COLO829 (cell line): ENCODE data around the gene PDGFC.
"Not testable (repeated sequence)": the region's sequence is repeated elsewhere in the genome, so short reads cannot be mapped to it uniquely, and the experiment has no call there.

Experiments
- DNase-seq: peaks from one replicate; pipeline ENCODE4 v3.0.0; 2012; ENCODE audit warnings: low spot score

The PDGFC gene

DNA sequence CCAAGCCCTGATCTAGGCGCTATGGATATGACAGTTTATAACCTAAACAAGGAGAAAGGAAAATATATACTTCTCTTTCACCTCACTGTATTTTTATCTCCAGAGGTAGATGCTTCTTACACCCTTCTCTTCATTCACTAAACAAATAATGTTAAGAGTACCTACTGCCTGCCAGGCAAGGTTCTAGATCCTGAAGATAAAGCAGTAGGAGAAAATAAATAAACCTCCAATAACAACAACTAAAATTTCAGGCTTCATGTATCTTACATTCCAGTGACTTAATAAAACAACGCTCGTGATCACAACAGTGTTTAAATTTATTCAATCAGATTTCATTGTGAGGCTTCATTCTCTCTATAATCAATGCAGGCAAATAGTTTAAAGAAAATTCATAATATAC, 20.7 kb downstream of the PDGFC start:
- no peak for DNase-seq

DNA sequence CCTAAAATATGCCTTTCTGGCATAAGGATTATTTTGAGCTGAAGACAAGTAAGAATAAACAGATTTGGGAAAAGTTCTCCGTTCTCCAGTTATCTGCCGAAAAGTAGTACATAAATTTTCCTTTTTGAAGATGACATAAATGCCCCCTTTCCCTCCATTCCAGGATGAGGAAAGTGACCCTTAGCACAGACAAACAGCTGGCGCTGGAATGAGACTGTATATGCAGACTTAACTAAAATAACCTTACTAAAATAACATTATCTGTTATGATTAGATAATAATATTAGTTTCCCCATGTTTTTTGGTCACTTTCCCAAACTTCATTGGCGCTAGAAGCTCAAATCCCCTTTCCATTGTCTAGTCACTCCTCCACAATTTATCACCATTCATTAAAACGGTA, 21.5 kb downstream of the PDGFC start:
- DNase-seq, result no peak

DNA sequence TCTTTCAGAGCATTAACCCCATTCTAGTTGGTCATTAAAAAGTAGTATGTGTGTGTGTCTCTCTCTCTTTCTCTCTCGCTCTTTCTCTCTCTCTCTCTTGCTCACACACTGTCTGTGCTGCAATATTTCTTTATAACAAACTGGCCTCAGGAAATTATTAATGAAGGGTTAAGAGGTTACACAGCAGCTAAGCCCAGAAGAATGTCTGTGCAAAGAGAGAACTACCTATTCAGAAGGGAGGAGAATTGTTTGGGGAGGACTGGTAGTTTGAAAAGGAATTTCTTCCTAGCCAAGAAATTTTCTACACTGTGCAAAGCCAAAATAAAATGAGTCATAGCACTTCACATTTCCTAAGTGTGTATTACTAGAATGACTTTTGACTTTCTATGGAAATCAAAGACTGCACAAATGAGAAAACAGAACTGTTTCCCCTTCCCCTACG, 22.2 kb downstream of the PDGFC start:
- no peak for DNase-seq

DNA sequence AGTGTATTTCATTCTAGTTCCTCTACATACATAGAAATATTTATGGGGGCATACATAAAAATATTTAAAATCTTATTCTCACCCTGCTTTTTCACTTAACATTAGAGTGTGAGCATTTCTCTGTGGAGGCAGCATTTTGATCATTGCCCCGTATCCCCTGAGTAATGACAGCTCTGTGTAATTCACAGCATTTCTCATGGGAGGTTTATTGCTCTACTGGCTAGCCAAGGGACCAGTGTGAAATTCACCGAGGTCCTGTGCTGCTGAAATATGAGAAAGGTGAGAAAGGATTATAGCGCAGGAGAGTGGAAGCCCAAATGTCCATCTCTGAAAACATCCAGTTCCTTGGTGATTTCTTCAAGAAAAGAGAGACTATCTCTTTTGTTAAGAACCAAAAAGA, 22.9 kb downstream of the PDGFC start:
- DNase-seq, result no peak

DNA sequence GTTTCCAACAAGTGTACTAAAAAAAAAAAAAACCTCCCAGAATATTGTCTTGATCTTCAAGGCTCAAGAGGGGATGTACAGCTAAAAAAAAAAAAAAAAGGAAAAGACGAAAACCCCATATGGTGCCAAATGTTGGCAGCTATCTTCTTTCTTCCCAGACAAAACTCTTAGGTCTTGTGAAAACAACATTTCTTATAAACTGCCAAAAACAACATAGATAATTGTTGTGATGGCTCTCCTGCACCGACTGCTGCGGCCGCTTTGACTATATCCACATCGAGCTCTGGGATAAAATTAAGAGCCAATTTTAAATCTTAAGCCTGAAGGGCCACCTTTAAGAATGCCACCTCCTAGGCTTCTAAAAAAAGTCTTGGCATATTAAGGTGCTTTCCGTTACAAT, 23.5 kb downstream of the PDGFC start:
- DNase-seq, result no peak

DNA sequence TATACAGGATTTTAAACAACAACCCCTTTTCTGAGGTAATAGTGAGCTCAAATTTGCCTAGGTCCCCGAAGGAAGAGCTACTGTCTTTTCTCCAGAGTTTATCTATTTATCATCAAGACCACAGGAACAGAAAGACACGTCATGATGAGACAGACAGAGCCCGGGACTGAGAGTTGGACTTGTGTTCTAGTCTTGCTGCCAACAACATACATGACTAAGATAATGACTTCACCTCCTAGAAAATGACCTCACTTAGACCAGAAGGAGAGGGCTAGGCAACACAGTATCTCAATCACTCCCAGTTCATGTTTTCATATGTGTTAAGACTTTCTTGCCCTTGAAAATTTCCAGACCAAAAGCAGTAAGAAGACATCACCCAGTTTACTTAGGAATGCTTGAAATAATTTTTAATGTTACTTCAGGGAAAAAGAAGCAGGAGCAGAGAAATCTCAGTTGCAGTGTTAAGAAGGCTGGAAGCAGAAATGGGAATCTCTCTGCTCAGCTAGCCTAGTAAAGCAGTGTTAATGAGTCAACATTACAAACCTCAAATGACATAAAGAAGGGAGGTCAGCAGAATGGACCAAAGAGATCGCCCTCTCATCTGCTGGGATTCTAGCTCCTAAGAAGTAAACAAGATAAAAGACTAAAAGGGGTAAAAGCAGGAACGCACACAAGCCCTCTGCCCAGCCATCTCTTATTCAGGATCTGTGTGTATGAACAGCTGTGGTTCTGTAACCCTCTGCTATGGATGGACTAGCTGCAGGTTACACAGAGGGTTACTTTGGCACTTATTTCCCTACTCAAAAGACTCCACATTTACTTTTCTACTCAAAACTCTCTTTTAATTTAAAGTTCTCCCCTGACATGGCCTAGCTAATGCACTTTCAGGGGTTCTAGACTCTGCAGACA, 24.8 kb downstream of the PDGFC start:
- no peak for DNase-seq

DNA sequence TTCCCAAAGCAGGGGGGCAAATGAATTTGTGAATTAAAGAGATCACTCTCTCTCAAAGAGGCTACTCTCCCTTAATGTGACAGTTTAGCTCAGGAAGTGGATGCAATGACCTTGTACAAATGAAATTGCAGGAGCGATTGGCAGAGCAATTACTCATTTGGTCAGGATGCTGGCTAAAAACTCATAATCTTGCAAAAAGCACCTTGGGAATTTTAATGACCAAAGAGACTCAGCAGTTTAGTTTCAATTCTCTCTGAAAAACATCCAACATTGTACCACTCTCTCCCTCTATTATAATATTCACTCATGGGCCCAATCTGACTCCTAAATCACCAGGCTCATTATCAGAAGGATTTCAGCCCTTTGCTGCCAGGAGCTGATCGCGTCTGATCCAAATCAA, 26.1 kb downstream of the PDGFC start:
- no peak for DNase-seq

DNA sequence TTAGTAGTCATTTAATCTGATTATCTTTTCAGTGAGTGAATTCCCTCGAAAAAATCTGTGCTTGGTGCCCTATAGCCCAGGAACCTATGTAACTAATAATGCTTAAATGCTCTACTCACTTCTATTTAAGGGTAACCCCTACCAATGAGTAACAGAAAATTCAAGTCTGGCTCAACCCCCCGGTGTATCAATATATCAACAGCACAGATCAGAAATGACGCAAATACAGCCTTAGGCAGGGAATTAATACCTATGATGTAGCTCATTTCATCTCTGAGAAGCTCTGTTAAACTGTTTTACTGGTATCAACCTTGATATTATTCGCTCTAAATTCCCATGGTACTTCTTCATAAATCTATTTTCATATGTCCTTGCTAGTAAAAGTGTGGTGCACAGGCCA, 28.6 kb downstream of the PDGFC start:
- no peak for DNase-seq

DNA sequence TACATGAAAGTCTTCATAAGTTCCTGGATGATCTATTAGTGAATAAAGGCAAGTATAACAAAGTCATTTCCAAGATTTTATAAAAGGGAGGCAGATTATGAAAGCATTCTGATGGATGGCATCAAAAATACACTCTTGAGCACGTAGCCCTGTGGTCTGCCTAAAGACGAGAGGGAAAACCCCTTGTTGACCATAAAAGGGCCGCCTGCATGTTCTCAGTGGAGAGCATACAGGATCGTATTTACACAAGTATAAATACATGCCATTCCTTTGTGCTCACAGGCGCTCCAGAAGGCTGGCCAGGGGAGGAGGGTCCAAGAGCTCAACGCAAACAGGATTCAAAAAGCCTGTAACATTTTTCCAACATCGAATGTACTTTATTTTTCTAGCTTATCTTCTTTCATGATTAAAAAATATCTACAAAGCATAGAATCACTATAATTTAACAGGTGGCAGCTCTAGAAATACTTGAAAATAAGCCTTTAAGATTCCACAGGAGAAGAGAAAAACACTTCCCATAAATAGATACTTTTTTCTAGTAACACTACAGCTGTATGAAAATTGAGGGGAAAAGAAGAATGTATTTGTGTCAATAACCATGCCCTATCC, 29.6 kb downstream of the PDGFC start:
- no peak for DNase-seq

DNA sequence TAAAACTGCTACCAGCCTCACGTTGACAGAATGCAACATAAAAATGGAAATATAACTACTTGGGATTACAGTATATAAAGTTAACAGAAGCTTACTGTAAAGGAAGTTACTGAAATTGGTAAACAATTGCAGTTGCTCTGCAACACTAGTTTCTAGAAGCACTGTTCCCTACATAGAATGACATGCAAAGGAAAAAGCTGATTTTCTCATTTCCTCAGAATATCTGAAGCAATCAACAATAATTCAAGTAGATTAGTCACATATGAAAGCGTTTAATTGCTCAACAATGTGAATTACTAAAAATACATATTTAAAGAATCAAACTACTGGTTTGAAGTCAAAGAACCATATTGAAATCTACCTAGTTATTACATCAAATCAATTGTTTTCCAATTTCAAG, 31.8 kb downstream of the PDGFC start:
- no peak for DNase-seq

DNA sequence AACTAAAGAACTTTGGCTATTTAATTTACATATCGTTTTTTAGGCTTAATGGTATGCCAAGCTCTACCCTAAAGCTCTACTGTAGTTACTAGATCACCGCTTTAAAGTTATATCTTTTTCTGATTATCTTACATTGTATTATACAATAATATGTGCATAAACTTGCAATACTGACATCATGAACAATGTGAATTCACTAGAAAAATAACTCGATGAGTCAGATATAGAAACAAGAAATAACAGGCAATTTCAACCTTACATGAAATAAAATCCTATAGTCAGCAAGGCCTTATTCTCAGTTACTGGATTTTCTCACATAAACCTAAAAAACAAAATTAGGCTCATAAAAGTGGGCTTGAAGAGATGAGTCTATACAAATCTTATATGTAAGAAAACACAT, 32.5 kb downstream of the PDGFC start:
- DNase-seq, result no peak

DNA sequence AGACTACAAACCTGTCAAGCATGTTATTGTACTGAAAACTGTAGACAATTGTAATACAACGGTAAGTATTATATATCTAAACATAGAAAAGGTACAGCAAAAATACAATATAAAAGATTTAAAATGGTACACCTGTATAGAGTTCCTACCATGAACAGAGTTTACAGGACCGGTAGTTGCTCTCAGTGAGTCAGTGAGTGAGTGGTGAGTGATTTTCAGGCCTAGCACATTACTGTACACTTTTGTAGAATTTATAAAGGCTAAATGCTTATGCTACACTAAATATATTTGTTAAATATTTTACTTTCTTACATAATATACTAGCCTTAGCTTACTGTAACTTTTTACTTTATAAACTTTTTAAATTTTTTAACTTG, 37.4 kb downstream of the PDGFC start:
- DNase-seq, result no peak

DNA sequence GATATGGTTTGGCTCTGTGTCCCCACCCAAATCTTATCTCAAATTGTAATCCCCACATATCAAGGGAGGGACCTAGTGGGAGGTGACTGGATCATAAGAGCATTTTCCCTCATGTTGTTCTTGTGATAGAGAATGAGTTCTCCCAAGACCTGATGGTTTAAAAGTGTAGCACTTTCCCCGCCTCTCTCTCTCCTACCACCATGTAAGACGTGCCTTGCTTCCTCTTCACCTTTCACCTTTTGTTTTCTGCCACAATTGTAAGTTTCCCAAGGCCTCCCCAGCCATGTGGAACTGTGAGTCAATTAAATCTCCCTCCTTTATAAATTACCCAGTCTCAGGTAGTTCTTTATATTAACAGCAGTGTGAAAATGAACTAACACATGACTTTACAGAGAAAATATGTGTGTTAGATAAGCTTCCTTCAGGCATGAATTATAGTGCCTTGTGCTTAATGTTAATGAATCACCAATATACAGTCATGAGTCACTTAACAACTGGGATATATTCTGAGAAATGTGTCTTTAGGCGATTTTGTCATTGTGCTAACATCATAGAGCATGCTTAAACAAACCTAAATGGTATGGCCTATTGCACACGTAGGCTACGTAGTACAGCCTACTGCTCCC, 37.9 kb downstream of the PDGFC start:
- DNase-seq, result peak; percentile 25

DNA sequence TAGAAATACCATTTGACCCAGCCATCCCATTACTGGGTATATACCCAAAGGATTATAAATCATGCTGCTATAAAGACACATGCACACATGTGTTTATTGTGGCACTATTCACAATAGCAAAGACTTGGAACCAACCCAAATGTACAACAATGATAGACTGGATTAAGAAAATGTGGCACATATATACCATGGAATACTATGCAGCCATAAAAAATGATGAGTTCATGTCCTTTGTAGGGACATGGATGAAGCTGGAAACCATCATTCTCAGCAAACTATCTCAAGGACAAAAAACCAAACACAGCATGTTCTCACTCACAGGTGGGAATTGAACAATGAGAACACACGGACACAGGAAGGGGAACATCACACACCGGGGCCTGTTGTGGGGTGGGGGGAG, 39.2 kb downstream of the PDGFC start:
- not testable (repeated sequence) for DNase-seq

DNA sequence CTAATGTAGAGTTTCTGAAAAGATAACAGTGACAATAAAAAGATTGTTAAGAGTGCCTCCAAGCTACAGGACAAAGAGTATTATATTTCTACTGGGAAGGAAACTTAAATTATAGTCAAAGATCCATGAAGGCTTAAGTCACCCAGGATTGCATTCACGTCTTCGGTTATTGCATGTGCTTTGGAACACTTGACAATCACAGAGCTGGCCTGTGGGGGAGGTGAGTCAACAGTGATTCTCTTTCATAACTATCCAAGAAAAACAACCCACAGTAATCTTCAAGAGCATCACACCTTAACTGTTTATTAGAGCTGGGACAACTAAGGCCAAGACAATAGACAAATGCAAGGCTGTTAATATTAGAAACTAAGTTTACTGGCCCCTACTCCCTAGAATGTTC, 40.3 kb downstream of the PDGFC start:
- peak; percentile 72 for DNase-seq

DNA sequence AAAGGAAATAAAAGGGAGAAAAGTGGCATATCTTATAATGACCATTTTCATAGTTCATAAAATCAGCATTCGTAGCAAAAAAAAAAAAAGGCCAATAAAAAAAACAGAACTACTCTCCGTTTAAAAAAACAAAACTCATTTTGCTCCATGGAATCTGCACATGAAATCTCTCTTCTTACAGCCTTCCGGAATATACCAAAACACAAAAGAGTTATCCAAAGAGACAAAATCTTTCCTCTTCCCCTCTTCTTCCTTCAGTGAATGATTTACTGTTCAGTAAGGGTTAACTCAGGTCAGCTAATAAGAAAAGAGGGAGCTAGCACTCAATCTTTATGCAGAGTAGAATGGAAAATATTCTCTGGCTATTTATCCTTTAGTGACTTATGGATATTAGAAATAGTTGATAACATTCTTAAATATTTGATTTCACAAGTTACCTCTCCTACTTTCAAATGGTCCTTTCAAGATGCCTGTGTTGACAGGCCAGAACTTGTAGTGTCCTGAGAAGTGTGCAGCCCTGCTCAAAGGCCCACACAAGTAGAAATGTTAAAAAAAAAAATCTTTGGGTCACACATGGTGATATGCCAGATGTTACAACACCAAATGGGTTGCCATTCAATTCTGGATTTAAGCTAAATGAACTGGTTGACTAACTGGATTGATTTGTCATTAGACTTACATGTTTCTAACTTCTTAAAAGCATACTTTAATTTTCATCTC, 42.1 kb downstream of the PDGFC start:
- DNase-seq, result no peak

DNA sequence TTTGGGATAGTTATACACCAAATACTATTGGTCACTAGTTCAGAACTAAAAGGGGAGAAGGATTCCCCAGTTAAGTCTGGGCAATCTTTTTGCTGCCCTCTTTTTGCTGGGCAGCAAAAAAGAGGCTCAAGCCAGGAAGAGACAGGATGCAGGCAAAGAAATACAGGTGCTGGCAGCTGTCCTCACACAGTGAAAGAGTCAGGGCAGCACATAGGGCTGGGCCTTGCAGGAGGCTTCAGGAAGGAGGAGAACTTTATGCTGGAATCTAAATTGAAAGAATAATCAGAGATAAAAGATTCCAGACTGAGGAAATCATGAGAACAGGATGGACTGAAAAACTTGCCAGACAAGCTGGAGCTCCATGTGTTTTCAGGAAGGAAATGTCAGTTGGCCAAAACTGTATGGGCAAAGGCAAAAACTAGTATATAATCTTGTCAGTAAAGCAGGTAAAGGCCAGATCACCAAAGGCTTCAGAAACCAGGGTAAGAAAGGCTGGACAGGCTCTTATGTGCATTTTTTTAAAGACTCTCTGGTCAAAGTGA, 46.8 kb downstream of the PDGFC start:
- no peak for DNase-seq

DNA sequence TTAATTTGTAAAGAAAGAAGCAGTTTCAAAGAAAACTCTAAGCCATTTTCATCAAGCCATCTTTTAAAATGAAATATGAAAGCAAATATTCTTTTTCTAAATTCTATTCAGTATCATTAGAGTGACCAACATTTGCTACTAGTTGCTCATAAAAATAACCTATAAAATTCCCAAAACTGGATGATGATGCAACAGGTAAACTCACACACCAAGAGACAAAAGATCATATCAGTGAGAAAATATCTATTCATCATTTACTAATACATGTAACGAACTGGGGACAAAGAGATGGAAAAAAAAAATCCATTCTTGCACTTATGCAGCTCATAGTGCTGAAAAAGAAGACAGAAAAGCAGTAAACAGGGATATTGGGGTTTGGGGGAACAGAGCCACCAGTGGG, 48.1 kb downstream of the PDGFC start:
- no peak for DNase-seq

DNA sequence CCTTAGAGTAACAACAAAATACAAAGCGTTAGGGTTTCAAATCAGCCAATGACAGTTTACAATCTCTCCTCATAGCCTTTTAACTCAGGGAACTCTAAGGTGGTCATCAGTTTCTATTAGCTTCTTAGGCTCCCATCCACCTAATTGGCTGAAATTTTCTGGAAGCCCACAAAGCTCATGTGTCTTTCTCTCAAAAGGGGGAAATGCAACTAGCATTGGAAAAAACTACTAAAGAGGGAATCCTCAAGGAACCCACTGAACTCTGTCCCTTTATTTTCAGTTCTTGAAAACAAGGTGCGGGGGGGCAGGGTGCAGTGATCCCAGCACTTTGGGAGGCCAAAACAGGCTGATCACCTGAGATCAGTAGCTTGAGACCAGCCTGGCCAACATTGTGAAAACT, 56.4 kb downstream of the PDGFC start:
- no peak for DNase-seq

DNA sequence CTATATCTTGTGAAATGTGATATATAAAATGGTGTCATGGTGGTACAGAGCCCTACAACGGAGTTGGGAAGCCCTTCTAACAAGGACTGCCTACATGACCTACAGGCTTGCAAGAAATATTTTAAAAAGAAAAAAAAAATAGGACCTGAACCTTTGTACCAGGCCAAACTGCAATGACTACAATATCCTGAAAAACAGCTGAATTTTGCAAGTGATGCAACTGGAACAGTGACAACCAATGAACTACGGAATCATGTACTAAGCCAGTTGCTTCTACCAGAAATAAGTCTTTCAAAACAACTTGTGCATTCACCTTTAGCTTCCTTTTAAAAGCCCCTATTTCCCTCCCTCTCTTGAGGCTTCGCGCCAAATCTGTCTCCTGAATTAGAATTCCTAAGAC, 58.4 kb downstream of the PDGFC start:
- no peak for DNase-seq

DNA sequence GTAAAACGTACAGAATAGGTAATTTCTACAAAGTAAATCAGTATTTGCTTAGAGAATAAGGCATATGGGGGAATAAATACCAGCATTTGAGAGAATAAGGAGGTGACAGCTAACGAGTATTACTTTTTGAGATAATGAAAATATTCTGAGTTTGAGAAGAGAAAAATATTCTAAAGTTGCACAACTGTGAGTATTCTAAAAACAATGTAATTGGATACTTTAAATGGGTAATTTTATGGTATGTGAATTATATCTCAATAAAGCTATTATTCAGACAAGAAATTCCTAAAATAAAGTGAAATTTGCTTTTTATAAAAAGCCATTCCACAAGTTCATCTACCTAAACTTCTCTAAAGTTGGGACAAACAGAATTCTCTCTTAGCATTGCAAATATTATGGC, 62.6 kb downstream of the PDGFC start:
- no peak for DNase-seq

DNA sequence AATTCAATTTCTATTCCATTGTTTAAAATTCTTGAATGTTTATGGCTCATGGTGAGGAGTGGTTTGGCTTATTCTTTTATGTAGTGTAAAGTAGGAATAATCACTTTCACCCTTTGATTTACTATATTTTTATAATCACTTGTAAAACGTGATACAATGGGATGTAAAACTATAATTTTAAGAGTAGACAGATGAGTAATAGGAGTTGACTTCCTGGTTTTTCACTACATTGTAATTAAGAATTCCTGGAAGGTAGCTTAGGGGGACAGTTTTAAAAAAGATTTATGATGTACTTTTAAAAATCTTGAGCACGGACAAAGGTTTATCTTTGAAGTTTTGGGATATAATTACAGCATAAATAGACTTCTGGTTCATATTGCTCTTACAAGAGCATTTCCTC, 65.3 kb downstream of the PDGFC start:
- DNase-seq, result no peak
